ENCODE measurements around the gene LRP1B.

DNA sequence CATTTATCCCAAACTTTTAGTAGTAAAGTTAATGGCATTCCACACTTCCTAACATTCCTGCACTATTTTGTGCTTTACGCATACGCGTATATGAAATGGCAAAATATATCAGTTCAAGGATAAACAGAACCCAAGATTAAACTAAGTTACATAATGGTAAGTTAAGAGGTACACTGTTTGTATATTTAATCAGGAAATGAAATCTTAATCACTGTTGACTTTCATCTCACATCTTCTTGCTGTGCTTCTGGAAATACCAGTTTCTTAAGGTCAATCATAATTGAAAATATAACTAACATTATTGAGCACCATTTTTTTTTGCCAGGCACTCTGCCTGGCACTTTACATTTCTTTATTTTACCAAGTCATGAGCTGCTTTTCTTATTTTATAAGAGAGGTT lies 565.2 kb downstream of the LRP1B start:
- TF ChIP-seq, protein P1, sequence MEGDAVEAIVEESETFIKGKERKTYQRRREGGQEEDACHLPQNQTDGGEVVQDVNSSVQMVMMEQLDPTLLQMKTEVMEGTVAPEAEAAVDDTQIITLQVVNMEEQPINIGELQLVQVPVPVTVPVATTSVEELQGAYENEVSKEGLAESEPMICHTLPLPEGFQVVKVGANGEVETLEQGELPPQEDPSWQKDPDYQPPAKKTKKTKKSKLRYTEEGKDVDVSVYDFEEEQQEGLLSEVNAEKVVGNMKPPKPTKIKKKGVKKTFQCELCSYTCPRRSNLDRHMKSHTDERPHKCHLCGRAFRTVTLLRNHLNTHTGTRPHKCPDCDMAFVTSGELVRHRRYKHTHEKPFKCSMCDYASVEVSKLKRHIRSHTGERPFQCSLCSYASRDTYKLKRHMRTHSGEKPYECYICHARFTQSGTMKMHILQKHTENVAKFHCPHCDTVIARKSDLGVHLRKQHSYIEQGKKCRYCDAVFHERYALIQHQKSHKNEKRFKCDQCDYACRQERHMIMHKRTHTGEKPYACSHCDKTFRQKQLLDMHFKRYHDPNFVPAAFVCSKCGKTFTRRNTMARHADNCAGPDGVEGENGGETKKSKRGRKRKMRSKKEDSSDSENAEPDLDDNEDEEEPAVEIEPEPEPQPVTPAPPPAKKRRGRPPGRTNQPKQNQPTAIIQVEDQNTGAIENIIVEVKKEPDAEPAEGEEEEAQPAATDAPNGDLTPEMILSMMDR (IDR thresholded peaks at IDR 0.05; ENCODE audit: low read length), result no peak
- TF ChIP-seq EZH2 (optimal IDR thresholded peaks at IDR 0.05; ENCODE audit: low read depth, low read length) (no peak), EZH2phosphoT487 (IDR thresholded peaks at IDR 0.05; ENCODE audit: low read length) (no peak)
